HG02798 (cell line): ENCODE data around the gene NPB.

Experiments used
- ATAC-seq: cut with Tn5 transposase; IDR thresholded peaks from one replicate; pipeline ENCODE4 v1.9.1; 2021; ENCODE audit warnings: mild to moderate bottlenecking; ENCODE audit not compliant: unreplicated experiment, poor library complexity

The NPB gene

DNA sequence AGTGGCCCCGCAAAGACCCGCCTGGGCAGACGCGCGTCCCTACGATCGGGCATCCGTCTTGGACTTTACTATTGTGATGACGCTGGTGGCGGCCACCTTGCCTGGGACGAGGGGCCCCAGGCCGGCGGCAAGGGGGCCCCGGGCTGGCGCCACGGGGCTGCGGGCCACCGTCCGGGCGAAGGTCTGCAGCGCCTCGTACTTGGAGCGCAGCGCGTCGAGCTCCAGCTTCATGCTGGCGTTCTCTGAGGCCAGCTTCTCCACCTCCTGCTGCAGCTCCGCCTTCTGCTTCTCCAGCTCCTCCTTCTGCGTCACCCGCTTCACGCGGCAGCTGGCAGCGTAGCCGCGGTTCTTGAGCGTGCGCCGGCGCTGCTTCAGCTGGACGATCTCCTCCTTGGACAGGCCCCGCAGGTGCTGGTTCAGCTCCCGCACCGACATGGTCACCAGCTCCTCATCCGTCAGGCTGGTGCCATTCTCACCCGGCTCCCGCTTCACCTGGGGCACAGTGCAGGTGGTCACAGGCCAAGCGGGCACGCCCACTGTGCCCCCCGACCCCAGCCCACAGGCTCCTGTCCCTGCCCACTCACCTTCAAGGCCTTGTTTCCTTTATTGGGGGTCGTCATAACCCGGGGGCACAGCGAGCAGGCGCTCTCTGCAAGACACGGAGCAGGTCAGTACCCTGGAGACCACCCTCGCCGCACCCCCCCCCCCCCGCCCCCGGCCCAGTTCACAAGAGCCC is 20.7 kb downstream of the NPB start:
- ATAC-seq: no peak

DNA sequence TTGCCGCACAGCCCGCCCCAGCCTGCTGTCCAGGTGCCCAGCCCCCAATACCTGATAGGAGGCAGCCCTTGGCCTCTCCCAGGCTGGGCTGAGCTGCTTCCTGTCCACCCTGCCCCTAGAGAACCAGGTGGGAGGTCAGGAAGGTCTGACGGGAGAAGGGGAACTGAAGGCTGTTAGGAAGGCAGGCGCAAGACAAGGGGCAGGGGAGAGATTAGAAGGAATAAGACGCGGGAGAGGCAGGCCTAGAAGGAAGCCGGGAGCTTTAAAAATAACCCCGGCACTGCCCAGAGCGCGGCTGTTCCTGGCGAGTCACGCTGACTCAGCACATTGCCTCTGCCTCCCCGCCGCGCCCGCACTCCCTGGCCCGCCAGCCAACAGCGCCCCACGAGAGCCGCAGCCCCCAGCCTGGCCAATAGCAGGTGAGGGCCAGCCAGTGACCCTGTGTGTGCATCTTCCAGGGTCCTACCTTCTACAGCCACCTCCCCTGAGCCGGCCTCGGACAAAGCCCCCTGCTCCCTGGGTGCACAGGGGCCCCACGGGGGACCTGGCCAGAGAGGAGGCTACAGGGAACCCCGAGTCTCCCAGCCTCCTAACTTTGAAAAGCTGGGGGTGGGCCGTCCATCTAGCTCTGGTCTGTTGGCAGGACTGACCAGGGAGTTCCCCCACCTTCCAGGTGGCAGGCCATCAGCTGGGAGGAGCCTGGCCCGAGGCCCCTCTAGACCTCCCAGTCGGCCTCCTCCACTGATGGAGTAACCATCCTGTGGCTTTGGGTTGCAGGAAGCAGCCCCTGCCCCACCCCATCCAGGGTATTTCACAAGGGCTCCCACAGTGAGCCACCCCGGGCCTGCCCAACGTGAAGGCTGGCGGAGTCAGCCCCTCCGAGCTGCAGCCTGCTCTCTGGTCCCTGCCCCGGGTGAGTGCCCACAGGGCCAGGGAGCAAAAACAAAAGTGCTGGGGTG is 21.5 kb downstream of the NPB start:
- no peak for ATAC-seq

DNA sequence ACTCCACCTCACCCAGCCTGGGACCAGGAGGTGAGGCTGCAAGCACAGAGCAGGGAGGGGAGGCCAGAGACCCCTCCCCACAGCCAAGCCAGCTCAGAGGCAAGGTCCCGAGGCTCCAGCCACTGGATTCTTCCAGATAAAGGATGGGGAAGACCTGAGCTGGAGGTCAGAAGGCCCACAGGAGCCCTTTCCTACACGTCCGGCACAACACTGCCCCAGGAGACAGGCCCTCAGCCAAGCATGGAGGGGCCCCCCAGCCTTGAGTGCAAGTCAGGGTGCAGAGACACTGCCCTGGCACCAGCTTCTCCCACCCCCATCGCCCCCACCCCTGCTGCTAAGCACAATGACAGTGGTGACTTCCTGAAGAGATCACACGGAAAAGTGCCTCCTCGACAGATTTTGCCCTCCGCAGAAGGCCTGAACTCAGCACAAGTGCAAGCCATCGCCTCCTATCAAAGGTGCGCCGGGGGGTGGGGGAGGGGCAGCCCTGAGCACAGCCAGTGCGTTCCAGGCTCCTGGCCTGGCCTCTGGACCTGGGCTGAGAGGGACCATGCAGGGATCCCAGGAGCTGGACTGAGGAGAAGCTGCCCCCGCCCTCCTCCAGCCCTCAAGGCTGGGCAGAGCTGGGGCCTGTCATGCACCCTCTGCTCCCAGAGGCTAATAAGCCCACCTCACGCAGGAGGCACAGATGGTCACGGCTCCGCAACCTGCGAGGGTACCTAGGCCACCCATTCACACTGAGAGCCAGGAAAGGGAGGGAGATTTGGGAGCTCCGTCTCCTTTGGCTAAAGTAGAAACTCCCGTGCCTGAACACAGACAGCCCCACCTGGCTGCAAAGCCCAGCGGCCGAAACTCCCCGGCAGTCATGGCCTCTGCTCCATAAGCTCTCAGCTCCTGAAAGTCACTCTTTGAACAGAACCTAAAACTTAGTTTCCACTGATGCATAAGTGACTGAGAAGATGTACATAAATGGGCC is 22.8 kb downstream of the NPB start:
- ATAC-seq: no peak

DNA sequence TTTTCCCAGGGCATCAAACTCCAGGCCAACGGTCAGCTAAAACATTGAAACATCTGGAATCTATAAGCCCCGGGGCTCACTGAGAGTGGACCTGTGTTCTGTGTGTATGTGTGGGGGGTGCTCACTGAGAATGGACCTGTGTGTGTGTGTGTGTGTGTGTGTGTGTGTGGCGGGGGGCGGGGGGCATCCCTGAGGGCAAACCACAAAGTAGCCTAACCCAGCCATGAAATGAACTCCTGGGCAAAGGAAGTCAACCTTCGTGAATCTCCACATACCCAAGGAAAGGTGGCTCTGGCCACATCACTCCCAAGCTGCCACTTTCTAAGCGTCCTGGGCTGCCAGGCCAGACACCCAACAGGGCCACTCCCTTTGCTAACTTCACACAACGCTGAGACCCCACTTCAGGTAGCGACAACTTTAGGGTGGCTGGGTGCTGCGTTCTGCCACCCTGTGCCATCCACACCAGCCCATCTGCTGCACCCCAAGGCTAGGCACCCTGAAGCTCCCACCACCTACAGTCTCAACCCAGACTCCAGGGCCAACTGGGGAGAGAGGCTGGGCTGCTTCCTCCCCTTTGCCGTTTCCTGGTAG is 23.9 kb downstream of the NPB start:
- no peak for ATAC-seq

DNA sequence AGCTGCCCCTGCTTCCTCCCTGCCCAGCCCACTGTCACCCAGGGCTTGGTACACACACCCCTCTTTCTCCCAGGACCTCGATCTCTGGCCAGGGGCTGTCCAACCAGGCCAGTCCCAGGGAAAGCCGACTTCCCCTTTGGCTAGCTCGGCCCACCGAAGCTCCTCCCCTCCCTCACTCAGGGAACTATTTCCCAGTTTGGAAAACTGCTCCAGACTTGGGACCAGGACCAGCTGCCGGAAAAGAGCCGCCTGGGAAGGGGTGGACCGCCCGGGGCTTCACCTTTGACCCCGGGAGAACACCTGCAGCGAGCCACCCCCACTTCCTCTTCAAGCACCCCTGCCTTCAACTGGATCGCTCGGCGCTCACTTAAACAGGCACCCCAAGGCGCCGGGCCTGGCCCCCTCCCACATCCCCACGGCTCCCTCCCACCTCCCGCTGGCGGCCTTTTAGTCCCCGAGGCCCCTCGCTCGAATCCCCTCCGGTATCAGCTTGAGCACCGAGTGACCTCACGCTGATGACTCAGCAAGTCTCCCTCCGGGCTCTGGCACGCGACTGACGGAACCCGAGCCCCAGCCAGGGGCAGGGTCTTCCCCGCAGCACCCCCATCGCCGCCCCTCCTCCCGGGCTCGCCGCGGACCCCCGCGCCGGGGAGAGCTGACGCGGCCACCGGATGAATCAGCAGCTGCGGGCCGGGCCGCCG is 24.6 kb downstream of the NPB start:
- ATAC-seq: peak; percentile 23

DNA sequence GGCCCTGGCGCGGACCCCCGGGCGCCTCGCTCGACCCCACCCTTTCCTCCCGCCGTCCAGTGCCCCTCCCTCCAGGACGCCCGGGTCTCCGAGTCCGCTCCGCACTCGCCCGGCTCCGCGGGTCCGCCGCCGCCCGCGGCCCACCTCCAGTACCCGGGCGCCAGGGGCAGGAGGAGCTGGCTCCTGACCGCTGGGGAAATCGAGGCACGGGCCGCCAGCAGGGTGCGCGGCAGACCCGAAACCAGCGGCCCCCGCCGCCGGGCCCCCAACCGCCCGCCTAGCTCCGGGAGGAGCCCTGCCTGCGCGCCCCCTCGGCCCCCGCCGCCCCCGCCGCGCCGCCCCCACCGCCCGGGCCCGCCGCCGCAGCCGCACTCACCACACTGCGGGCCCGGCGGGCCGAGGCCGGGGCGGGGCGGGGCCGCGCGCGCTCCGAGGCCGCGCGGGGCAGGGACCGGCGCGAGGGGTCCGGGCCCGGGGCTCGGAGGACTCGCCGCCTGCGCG is 25.2 kb downstream of the NPB start:
- peak; percentile 11 for ATAC-seq

DNA sequence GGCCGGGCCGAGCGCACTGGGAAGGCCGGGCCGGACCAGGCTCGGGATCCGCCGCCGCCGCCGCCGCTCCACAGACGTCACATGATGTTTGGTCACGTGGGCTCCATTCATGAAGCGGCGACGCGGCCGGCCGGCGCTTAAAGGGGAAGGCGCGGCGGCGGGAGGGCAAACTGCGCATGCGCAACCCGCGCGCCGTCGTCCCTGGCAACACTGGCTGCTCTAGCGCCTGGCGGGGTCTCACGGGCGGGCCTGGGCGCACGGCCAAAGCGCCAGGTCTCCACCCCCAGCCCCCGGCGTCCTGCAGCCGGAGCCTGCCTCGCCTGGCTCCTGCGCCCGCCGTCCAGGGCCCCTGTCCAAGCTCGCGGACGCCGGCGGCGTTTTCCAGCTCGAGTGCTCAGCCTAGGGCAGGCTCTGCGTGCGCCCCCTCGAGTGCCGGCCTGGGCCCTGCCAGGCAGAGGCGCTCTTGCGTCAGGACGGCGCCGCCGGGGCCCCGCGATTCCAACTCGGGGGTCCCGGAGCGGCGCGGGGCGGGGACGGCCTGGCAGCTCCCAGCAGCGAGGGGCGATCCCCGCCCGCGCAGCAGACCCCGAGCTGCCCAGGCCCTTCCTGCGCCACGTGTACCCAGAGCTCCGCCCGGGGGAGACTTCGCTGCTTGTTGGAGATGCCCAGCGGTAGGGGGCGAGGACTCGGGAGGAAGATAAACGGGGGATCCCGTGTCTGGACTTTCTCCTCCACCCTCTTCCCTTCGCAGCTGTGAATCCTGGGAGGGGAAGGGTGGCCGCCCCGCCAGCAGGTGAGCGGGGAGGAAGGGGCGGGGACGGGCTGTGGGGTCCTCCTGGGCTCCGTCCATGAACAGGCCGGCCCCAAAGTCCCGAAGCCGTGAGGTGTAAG is 25.9 kb downstream of the NPB start, which contains the start of gene MAFG:
MAFG (minus strand) TSS at position 83 of the 891 bp plus-strand sequence. CDS start 4,550 bp downstream, outside the sequence.
- ATAC-seq: peak; percentile 77

DNA sequence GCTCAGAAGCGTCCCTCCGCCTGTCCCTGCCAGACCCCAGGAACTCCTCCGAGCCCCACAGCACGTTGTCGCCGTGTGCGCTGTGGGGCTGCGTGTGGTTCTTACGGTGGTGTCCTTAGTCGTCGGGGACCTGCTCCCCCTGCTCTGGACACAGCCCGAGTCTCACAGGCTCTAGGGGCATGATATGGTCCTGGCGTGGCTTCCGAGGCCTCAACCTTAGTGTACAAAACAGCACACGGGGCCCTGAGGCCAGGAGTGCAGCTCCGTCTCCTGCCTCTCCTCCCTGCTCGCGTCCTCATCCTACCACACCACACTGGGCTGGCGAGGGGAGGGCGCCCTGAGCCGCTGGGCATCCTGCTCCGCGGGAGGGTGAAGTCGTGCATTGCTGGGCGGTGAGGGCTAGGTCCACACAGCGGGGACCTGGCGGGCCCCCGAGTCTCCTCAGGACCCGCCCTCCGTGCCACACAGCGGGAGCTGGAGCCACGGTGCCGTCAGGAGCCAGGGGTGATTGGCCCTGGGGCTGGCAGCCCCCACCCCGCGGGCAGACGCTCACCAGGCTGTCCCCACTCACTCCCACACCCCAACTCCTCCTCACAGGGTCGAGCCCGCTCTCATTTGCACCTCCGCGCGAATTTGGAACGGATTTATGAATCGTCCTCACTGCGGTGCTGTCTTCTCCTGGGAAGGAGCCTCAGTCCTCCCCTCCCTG is 26.7 kb downstream of the NPB start:
- no peak for ATAC-seq

DNA sequence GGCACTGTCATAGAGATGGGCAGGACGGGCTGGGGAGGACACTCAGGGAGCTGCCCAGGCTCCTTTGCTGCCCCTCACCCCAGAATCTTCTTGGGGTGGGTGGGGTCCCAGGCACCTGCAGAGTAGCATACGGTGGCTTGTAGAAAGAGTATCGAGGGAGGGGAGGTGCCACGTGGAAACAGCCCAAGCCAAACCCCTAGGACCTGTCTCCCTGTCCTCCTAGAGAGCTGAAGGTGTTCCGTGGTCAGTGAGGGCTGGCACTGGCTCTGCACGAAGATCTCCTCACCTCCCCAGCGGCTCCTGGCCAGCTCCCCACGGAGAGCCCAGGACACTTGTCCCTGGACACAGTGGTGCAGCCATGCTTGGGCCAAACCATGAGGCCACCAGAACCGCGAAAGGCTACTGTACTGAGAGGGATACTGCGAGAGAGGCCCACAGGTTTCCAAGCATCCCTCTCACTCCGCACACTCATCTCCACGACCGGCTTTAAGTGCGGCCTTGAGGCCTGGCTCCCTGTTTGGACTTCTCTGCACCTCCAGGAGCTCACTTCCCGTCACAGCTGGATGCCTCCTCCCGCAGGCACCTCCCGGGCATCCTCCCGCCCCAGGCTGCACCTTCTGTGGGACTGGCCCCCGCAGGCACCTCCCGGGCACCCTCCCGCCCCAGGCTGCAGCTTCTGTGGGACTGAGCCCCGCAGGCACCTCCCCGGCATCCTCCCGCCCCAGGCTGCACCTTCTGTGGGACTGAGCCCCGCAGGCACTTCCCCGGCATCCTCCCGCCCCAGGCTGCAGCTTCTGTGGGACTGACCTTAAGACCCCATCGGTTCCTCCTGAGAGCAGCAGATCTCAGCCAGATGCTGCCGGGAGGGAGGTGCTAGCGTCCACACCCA is 27.5 kb downstream of the NPB start:
- no peak for ATAC-seq

DNA sequence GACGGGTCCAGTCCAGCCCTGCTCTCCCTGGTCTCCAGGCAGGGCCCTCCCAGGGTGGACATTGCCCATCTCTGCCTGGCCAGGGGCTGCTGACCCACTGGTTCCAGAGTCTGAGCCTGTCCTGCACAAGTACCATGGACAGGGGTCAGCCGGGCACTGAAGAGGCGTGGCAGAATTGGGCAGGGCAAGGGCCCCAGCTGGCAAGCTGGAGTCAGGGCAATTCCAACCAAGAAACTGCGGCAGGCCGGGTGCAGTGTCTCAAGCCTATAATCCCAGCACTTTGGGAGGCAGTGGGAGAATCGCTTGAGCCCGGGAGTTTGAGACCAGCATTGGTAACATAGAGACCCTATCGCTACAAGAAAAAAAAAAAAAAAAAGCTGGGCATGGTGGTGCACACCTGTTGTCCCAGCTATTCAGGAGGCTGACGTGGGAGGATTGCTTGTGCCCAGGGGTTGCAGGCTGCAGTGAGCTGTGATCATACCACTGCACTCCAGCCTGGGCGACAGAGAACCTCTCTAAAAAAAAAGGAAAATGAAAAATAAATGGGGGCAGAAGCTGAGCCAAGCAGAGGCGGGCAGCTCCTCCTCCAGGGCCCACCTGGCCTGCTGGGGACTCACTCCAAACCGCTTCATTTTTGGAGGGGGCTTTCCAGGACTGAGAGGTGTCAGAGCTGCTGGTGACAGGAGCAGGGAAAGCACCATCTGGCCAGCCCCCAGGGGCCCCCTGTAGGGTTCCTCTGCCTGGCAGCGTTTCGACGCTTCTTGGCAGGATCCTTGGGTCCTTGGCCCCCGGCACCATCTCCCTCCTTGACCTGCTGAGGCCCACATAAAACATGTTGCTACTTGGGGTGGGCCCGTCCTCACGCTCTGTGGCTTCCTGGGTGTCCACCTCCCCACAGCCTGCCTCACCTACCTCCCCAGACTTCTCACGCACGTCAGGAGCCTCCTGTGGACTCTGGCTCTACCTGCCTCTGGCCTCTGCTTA is 28.4 kb downstream of the NPB start:
- ATAC-seq: no peak

DNA sequence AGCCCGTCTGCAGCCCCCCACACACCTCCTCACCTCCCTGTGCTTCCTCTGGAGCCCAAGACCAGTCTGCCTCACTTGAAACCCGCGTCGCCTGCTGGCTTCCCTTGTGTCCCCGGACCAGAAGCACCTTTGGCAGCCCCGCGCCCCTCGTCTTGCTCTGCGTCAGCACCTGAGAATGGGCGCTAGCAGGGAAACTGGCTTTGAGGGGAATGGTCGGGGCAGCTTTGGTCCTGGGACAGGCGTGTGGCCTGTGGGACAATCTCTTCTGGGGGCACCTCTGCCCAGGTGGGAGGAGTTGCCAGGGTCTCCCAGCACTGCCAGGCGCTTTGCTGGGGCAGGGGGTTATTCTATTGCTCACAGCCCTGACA is 29.1 kb downstream of the NPB start:
- no peak for ATAC-seq

DNA sequence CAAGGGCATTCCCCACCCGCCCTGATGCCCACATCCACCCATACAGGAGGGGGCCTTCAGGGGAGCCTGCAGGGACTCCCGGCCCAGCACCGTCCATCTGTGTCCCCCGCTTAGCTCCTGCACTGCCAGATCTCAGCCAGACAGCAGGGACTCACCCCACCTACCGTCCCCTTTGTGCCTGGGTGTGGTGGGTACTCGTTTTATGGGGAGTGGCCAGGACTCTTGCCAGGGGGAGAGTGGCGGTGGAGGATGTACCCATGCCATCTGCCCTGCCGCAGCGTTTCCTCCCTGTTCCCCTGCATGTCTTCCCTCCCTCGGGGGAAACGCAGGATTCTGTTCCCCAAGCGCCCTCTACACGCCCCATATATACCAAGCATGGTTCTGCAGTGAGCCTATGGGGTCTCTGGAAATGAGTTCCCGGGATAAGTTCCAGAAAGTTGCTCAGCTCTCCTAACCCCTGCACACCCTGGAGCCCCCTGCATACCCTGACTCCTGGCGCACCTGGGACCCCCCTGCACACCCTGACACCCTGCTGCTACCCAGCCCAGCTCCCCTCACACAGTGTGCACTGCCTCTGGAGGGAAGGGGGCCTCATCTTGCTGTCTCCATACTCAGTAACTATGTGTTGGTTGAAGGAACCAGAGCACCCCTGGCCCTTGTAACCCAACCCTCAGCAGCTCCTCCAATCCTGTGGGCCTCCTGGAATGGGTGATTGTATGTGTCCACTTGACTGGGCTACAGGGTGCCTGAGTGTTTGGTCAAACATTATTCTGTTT is 29.7 kb downstream of the NPB start:
- no peak for ATAC-seq

DNA sequence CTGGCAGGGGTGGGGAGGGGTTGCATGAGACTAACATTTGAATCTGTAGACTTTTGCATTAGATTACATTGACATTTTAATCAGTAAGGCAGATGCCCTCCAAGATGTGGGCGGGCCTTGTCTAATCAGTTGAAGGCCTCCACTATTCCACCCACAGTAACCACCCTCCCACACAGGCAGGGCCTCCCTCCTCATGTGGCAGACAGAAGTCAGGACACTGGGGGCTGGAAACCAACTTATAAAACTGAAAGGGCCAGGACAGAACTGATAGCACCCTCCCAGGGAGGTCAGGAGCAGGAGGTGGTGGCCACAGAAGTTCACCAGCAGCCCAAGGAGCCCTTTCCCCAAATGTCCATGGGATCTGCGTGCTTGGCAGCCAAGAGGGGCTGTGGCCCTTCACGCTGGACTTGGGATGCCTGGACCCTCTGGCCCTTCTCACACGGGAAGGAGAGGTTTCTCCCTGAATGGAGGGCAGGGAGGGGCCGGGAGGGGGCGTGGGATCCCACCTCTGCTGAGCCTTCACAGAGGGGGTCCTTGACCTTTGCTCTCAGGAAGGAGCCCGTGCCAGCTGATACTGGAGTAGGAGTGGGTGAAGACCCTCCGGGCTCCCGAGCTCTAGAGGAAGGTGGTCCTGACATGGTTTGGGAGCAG is 30.4 kb downstream of the NPB start:
- ATAC-seq: no peak

DNA sequence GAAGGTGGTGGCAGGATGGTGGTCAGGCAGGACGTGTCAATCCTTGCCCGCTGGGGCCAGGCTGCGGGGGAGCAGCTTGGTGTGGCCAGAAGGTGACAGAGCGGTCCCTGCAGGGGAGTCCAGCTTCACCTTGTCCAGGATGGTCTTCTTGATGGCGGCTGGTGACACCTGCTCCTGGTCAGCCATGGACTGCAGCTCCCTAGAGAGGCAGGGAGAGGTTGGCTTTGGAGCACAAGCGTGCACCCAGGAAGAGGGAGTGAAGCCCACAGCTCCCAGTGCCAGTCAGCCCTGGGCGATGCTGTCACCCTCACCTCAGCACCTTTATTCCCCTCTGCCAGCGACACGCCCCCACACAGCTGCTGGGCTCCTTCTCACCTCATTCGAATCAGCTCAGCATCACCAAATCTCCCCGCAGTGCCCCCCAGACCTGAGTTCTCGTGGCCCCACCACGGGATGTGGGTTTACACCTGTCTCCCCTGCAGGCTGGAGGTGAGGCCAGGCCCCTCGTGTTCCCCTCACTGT is 31.2 kb downstream of the NPB start:
- ATAC-seq: no peak
